ENCODE measurements around the gene FRMD6.

Gene FRMD6

GRCh38 chr14:51651388-51652167 lies at the start of gene FRMD6:
TSS of gene FRMD6 (plus strand) at chr14:51651910. CDS start at chr14:51689837, 37,927 bp downstream.
- DNase-seq (ENCODE audit: low read depth, low spot score): peak; percentile 17

GRCh38 chr14:51602310-51602709 lies 49.4 kb upstream of the FRMD6 start:
- DNase-seq (ENCODE audit: low read depth, low spot score): no peak

- no peak for DNase-seq (ENCODE audit: low read depth, low spot score)
Measured at GRCh38 chr14:51603495-51603894, 48.2 kb upstream of the FRMD6 start.

- no peak for DNase-seq (ENCODE audit: low read depth, low spot score)
Measured at GRCh38 chr14:51604073-51604472, 47.6 kb upstream of the FRMD6 start.

GRCh38 chr14:51605575-51605974 lies 46.1 kb upstream of the FRMD6 start:
- DNase-seq (ENCODE audit: low read depth, low spot score): no peak

- DNase-seq (ENCODE audit: low read depth, low spot score): no peak
Measured at GRCh38 chr14:51607711-51608110, 44.0 kb upstream of the FRMD6 start.

GRCh38 chr14:51609251-51609954 lies 42.3 kb upstream of the FRMD6 start:
- DNase-seq (ENCODE audit: low read depth, low spot score): no peak

- no peak for DNase-seq (ENCODE audit: low read depth, low spot score)
Measured at GRCh38 chr14:51609955-51610283, 41.8 kb upstream of the FRMD6 start.

GRCh38 chr14:51610771-51611170 lies 40.9 kb upstream of the FRMD6 start:
- no peak for DNase-seq (ENCODE audit: low read depth, low spot score)

- no peak for DNase-seq (ENCODE audit: low read depth, low spot score)
Measured at GRCh38 chr14:51612449-51612848, 39.3 kb upstream of the FRMD6 start.

GRCh38 chr14:51613416-51613815 lies 38.3 kb upstream of the FRMD6 start:
- DNase-seq (ENCODE audit: low read depth, low spot score): no peak

- no peak for DNase-seq (ENCODE audit: low read depth, low spot score)
Measured at GRCh38 chr14:51614707-51615106, 37.0 kb upstream of the FRMD6 start.

- DNase-seq (ENCODE audit: low read depth, low spot score): no peak
Measured at GRCh38 chr14:51616256-51616655, 35.5 kb upstream of the FRMD6 start.

- no peak for DNase-seq (ENCODE audit: low read depth, low spot score)
Measured at GRCh38 chr14:51616724-51617409, 34.8 kb upstream of the FRMD6 start.

GRCh38 chr14:51619561-51619960 lies 32.1 kb upstream of the FRMD6 start:
- DNase-seq (ENCODE audit: low read depth, low spot score): no peak

- no peak for DNase-seq (ENCODE audit: low read depth, low spot score)
Measured at GRCh38 chr14:51620056-51620455, 31.7 kb upstream of the FRMD6 start.

- DNase-seq (ENCODE audit: low read depth, low spot score): no peak
Measured at GRCh38 chr14:51621654-51622053, 30.1 kb upstream of the FRMD6 start.

- DNase-seq (ENCODE audit: low read depth, low spot score): no peak
Measured at GRCh38 chr14:51622376-51622775, 29.3 kb upstream of the FRMD6 start.

- DNase-seq (ENCODE audit: low read depth, low spot score): no peak
Measured at GRCh38 chr14:51624955-51625569, 26.6 kb upstream of the FRMD6 start.

- DNase-seq (ENCODE audit: low read depth, low spot score): no peak
Measured at GRCh38 chr14:51626185-51626584, 25.5 kb upstream of the FRMD6 start.

- DNase-seq (ENCODE audit: low read depth, low spot score): no peak
Measured at GRCh38 chr14:51626788-51627187, 24.9 kb upstream of the FRMD6 start.

- DNase-seq (ENCODE audit: low read depth, low spot score): no peak
Measured at GRCh38 chr14:51627313-51627712, 24.4 kb upstream of the FRMD6 start.

Measured in iPS DF 19.7 (cell line).